GM12864 (cell line): ENCODE results near the gene RSBN1L.

Experiments used
- DNase-seq: peaks from one replicate; pipeline ENCODE4 v3.0.0-alpha.2; 2011; ENCODE audit warnings: low read depth
- H3K4me3 ChIP-seq: 2 replicates; pipeline ENCODE4 v1.5.1; 2011; ENCODE audit warnings: mild to moderate bottlenecking, low read depth, low read length, control low read depth
- TF ChIP-seq, protein P1 (sequence below): IDR thresholded peaks from 2 replicates; pipeline ENCODE4 v1.5.1; 2011; ENCODE audit warnings: low read depth, mild to moderate bottlenecking, moderate library complexity, low read length, control low read depth, inconsistent platforms; ENCODE audit errors: missing control alignments

The RSBN1L gene

DNA sequence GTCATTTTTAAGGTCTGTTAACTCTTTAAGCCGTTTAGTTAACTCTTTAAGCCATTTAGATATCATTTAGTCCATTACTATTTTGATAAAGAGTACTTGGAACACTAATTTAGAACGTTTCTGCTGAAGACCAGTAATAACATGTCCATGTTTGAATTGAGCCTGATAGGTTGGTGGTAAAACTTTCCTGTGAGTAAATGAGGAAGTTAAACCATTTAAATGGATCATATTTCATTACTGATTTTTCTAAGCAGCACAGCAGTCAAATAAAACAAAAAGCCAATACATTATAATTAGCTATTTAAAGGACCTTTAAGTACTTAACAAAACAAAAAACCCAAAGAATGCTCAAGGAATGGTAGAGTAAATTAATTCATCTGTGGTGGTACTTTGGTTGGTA, 131.7 kb downstream of the RSBN1L start:
- no peak for DNase-seq
- H3K4me3 ChIP-seq = no peak overlapping the region
- TF ChIP-seq, protein P1, sequence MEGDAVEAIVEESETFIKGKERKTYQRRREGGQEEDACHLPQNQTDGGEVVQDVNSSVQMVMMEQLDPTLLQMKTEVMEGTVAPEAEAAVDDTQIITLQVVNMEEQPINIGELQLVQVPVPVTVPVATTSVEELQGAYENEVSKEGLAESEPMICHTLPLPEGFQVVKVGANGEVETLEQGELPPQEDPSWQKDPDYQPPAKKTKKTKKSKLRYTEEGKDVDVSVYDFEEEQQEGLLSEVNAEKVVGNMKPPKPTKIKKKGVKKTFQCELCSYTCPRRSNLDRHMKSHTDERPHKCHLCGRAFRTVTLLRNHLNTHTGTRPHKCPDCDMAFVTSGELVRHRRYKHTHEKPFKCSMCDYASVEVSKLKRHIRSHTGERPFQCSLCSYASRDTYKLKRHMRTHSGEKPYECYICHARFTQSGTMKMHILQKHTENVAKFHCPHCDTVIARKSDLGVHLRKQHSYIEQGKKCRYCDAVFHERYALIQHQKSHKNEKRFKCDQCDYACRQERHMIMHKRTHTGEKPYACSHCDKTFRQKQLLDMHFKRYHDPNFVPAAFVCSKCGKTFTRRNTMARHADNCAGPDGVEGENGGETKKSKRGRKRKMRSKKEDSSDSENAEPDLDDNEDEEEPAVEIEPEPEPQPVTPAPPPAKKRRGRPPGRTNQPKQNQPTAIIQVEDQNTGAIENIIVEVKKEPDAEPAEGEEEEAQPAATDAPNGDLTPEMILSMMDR = no peak

DNA sequence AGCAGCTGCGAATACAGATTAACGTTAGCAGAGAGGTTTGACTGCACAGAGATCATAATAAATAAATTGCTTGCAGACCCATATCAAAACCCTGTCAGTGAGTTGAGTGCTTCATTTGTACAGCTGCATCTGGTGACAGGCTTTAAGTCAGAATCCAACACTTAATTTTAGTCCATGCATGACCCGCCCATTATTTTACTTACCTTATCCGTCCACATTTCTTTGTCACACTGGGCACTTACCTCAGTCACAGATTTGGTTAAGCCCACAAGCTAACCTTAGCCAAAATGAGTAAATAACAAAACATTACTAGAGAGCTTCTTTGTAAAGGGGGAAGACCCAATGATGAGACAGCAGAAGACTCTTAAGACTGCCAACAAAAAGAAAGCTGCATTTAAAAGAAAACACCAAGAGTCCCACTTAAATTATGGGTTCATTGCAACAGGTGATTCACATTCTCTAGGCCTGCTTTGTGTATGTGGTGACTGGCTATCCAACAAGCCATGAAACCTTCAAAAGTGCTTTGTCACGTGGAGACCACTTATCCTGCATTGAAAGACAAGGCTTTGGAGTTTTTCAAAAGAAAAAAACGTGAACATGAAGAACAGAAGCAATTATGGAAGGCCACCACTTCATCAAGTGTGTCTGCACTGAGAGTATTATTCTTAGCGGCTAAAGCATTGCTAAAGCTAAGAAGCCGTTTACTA, 134.5 kb downstream of the RSBN1L start:
- DNase-seq = no peak
- H3K4me3 ChIP-seq = no peak overlapping the region
- TF ChIP-seq, protein P1 = no peak

DNA sequence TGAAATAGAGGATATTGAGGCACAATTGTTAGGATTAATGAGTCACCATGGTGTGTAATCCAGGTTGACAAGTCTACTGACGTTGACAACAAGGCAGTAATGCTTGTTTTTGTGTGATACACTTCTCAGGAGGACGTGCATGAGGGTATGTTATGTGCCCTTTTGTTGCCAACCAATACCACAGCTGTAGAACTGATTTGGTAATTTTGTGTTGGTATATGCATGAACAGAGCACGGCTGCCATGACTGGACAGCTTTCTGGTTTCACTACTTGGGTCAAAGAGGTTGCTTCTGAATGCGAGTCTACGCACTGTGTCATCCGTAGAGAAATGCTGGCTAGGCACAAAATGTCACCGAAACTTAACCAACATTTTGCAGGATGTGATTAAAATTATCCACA, 135.2 kb downstream of the RSBN1L start:
- TF ChIP-seq, protein P1 = no peak
- DNase-seq = no peak
- no peak overlapping the region for H3K4me3 ChIP-seq

DNA sequence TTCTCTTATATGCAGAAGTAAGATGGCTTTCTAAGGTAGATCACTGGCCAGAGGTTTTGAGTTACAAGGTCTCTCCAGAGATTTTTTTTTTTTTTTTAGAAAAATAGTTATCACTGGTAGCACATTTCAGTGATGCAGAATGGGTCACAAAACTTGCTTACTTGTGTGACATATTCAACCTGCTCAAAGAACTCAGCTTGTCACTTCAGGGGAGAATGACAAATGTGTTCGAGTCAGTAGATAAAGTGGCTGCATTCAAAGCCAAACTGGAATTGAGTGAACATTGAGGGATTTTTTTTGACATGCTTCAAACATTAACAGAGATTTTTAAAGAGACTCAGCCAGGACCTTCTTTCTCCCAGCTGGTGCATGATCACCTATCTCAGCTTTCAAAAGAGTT, 135.7 kb downstream of the RSBN1L start:
- DNase-seq = no peak
- H3K4me3 ChIP-seq = no peak overlapping the region
- TF ChIP-seq, protein P1 = no peak
